Activated naive CD4-positive, alpha-beta T cell treated with anti-CD3 and anti-CD28 coated beads, Interleukin-2, amount 50 U/mL, for 72 hours (primary cell): ENCODE data around the gene KIF22. TPM values are rescaled to one million over a fixed set of nuclear protein-coding genes. Genes with fewer than 3 reads are reported as not detected.

Experiments
- total RNA-seq, 2 donors: library from RNA; stranded (reverse); gene quantifications; one replicate each; pipeline ENCODE4 v1.2.3, GENCODE V29; 2022

Gene KIF22
- total RNA-seq, 2 donors from 2014 or later, result 151 to 268 TPM

Other genes with a start within 250 kb of the KIF22 start
- 100 to 1,000 TPM in 1 of 2 donors, 10 to 100 TPM in 1; 83.4 to 145 TPM for gene SPN, start 127.5 kb upstream of the KIF22 start, total RNA-seq
- gene QPRT, start 111.6 kb upstream of the KIF22 start, total RNA-seq, result 10 to 100 TPM; 10.1 to 14.5 TPM
- gene C16orf54, start 44.8 kb upstream of the KIF22 start, total RNA-seq, result 10 to 100 TPM; 14.0 to 19.5 TPM
- gene ZG16, start 12.5 kb upstream of the KIF22 start, total RNA-seq, result not detected
- gene MAZ, start 15.8 kb downstream of the KIF22 start, total RNA-seq, result 100 to 1,000 TPM; 285 to 386 TPM
- gene PRRT2, start 21.4 kb downstream of the KIF22 start, total RNA-seq, result 1 to 10 TPM; 1.4 to 5.9 TPM
- 10 to 100 TPM; 20.2 to 40.0 TPM for gene PAGR1, start 25.4 kb downstream of the KIF22 start, total RNA-seq
- gene MVP, start 29.7 kb downstream of the KIF22 start, total RNA-seq, result 100 to 1,000 TPM in 1 of 2 donors, 10 to 100 TPM in 1; 77.6 to 168 TPM
- gene CDIPT, start 72.5 kb downstream of the KIF22 start, total RNA-seq, result 10 to 100 TPM; 39.4 to 40.6 TPM
- 1 to 10 TPM in 1 of 2 donors, under 1 TPM in 1; 0.35 to 1.3 TPM for gene SEZ6L2, start 108.8 kb downstream of the KIF22 start, total RNA-seq
- 1 to 10 TPM; 1.4 to 3.8 TPM for gene ASPHD1, start 109.7 kb downstream of the KIF22 start, total RNA-seq
- 10 to 100 TPM; 37.1 to 55.5 TPM for gene KCTD13, start 135.5 kb downstream of the KIF22 start, total RNA-seq
- 10 to 100 TPM; 52.5 to 63.8 TPM for gene TMEM219, start 171.3 kb downstream of the KIF22 start, total RNA-seq
- gene TAOK2, start 183.1 kb downstream of the KIF22 start, total RNA-seq, result 10 to 100 TPM; 29.6 to 52.7 TPM
- 10 to 100 TPM; 30.1 to 38.7 TPM for gene HIRIP3, start 204.9 kb downstream of the KIF22 start, total RNA-seq
- 10 to 100 TPM; 85.3 to 90.7 TPM for gene INO80E, start 205.5 kb downstream of the KIF22 start, total RNA-seq
- gene DOC2A, start 220.3 kb downstream of the KIF22 start, total RNA-seq, result 1 to 10 TPM in 1 of 2 donors, under 1 TPM in 1; 0.80 to 2.0 TPM
- gene C16orf92, start 232.4 kb downstream of the KIF22 start, total RNA-seq, result not detected
- 10 to 100 TPM in 1 of 2 donors, 1 to 10 TPM in 1; 3.4 to 14.1 TPM for gene TLCD3B, start 240.5 kb downstream of the KIF22 start, total RNA-seq